WTC11 (cell line): ENCODE data around the gene CTIF. TPM values are rescaled to one million over a fixed set of nuclear protein-coding genes. Genes with fewer than 3 reads are reported as not detected.

Experiments used
- ATAC-seq: fragments of 200-7000 bp; cut with Tn5 transposase; 2 replicates; pipeline ENCODE4 v1.10.0; 2021; ENCODE audit warnings: mild to moderate bottlenecking, moderate library complexity
- CTCF ChIA-PET: fragments of 300-600 bp; sonication (Branson Sonifier 250); formaldehyde crosslinking; loops from one replicate; lab custom pipeline; 2021; ENCODE audit warnings: antibody characterized with exemption; lab: Charles Lee
- POLR2A ChIA-PET: fragments of 350-600 bp; sonication (Branson Sonifier 250); formaldehyde crosslinking; loops from one replicate; lab custom pipeline; 2021; ENCODE audit warnings: antibody characterized with exemption; lab: Charles Lee
- DNase-seq: peaks from one replicate; pipeline ENCODE4 v3.0.0; 2021; ENCODE audit warnings: low spot score
- H3K27ac Mint-ChIP-seq: 2 replicates; pipeline ENCODE4 v1.8.0; 2021; ENCODE audit warnings: mixed read lengths
- H3K27me3 Mint-ChIP-seq: 2 replicates; pipeline ENCODE4 v1.8.0; 2021; ENCODE audit warnings: low read depth, mild to moderate bottlenecking, moderate library complexity, mixed read lengths
- H3K36me3 Mint-ChIP-seq: 2 replicates; pipeline ENCODE4 v1.8.0; 2021; ENCODE audit warnings: mixed read lengths
- H3K4me1 Mint-ChIP-seq: 2 replicates; pipeline ENCODE4 v1.8.0; 2022; ENCODE audit warnings: mixed read lengths
- H3K4me3 Mint-ChIP-seq: 2 replicates; pipeline ENCODE4 v1.8.0; 2021; ENCODE audit warnings: mild to moderate bottlenecking, moderate library complexity, mixed read lengths
- H3K9me3 Mint-ChIP-seq: 2 replicates; pipeline ENCODE4 v1.8.0; 2021; ENCODE audit warnings: mixed read lengths
- ARID4B ChIP-seq: sonication (generic); formaldehyde crosslinking; IDR thresholded peaks from 2 replicates; pipeline ENCODE4 v1.8.0; 2023; ENCODE audit warnings: missing genetic modification reagents, mild to moderate bottlenecking, borderline replicate concordance
- CREB1 ChIP-seq: sonication (generic); formaldehyde crosslinking; IDR thresholded peaks from 2 replicates; pipeline ENCODE4 v1.8.0; 2023; ENCODE audit warnings: mild to moderate bottlenecking, missing genetic modification reagents
- E2F1 ChIP-seq: sonication (generic); formaldehyde crosslinking; IDR thresholded peaks from 2 replicates; pipeline ENCODE4 v1.8.0; 2022; ENCODE audit warnings: mild to moderate bottlenecking, missing genetic modification reagents
- E2F4 ChIP-seq: sonication (generic); formaldehyde crosslinking; IDR thresholded peaks from 2 replicates; pipeline ENCODE4 v1.8.1; 2022; ENCODE audit warnings: low read depth, mild to moderate bottlenecking, moderate library complexity, missing genetic modification reagents, borderline replicate concordance
- ETV6 ChIP-seq: sonication (generic); formaldehyde crosslinking; IDR thresholded peaks from 2 replicates; pipeline ENCODE4 v1.8.1; 2022; ENCODE audit warnings: mild to moderate bottlenecking, missing genetic modification reagents
- FOXP1 ChIP-seq: sonication (generic); formaldehyde crosslinking; IDR thresholded peaks from 2 replicates; pipeline ENCODE4 v1.8.0; 2022; ENCODE audit warnings: missing genetic modification reagents, mild to moderate bottlenecking, moderate library complexity, borderline replicate concordance
- NR2C2 ChIP-seq: sonication (generic); formaldehyde crosslinking; IDR thresholded peaks from 2 replicates; pipeline ENCODE4 v1.8.0; 2022; ENCODE audit warnings: mild to moderate bottlenecking, missing genetic modification reagents
- NR3C1 ChIP-seq: sonication (generic); formaldehyde crosslinking; conservative IDR thresholded peaks from 2 replicates; pipeline ENCODE4 v1.8.1; 2023; ENCODE audit warnings: low read depth, mild to moderate bottlenecking, missing genetic modification reagents
- SMAD4 ChIP-seq: sonication (generic); formaldehyde crosslinking; IDR thresholded peaks from 2 replicates; pipeline ENCODE4 v1.8.0; 2022; ENCODE audit warnings: mild to moderate bottlenecking, missing genetic modification reagents
- ZMAT4 ChIP-seq: fragments of 250-450 bp; sonication (Bioruptor Pico); IDR thresholded peaks from 2 replicates; pipeline ENCODE4 v1.9.0; 2021; ENCODE audit warnings: mild to moderate bottlenecking
- ZNF121 ChIP-seq: sonication (generic); formaldehyde crosslinking; IDR thresholded peaks from 2 replicates; pipeline ENCODE4 v1.8.0; 2023; ENCODE audit warnings: missing genetic modification reagents
- ZNF232 ChIP-seq: sonication (generic); formaldehyde crosslinking; IDR thresholded peaks from 2 replicates; pipeline ENCODE4 v1.8.0; 2022; ENCODE audit warnings: mild to moderate bottlenecking, missing genetic modification reagents
- ZNF281 ChIP-seq: sonication (generic); formaldehyde crosslinking; IDR thresholded peaks from 2 replicates; pipeline ENCODE4 v1.8.0; 2023; ENCODE audit warnings: mild to moderate bottlenecking, missing genetic modification reagents
- ZNF512 ChIP-seq: sonication (generic); formaldehyde crosslinking; IDR thresholded peaks from 2 replicates; pipeline ENCODE4 v1.8.1; 2022; ENCODE audit warnings: missing genetic modification reagents, borderline replicate concordance
- total RNA-seq: library from RNA; stranded (reverse); gene quantifications from 3 replicates; pipeline ENCODE4 v1.2.3, GENCODE V29; 2021

The CTIF gene
- total RNA-seq, 1 experiment from 2014 or later, result 28.5 TPM

GRCh38 chr18:48853588-48853987, 314.8 kb downstream of the CTIF start:
- Mint-ChIP-seq H3K27ac (peak overlapping the region; percentile 25; the same call in 1 of the 2 replicates), H3K36me3 (no peaks in the 10 kb centered on the region; the same call in 1 of the 2 replicates), H3K27me3 (no peaks in the 10 kb centered on the region), H3K4me3 (no peak overlapping the region), H3K9me3 (no peaks in the 10 kb centered on the region), H3K4me1 (peaks cover 41% of the 10 kb centered on the region)
- ATAC-seq (no peak), DNase-seq (no peak)
- ChIA-PET POLR2A (no interaction called here), CTCF (interaction anchor here (0.6 kb wide), 1 partner anchor 10 kb away, joined by 3 read pairs; no protein-coding TSS in a partner anchor)
- TF ChIP-seq SMAD4 (CRISPR knock-in tag) (no peak), ZNF121 (CRISPR knock-in tag) (no peak), ZNF232 (CRISPR knock-in tag) (no peak), NR2C2 (CRISPR knock-in tag) (no peak), FOXP1 (no peak), E2F1 (CRISPR knock-in tag) (no peak), CREB1 (CRISPR knock-in tag) (no peak), ZMAT4 (no peak), ZNF281 (CRISPR knock-in tag) (no peak), ETV6 (CRISPR knock-in tag) (no peak), ZNF512 (CRISPR knock-in tag) (no peak), NR3C1 (CRISPR knock-in tag) (no peak)

GRCh38 chr18:48854780-48855179, 315.9 kb downstream of the CTIF start:
- H3K27me3 Mint-ChIP-seq, result no peaks in the 10 kb centered on the region
- peak overlapping the region; percentile 32; the same call in 1 of the 2 replicates for H3K27ac Mint-ChIP-seq
- ChIA-PET CTCF (no interaction called here), POLR2A (no interaction called here)
- no peak; the same call in 1 of the 2 replicates for ATAC-seq
- no peak overlapping the region for H3K4me3 Mint-ChIP-seq
- peaks cover 43% of the 10 kb centered on the region for H3K4me1 Mint-ChIP-seq
- H3K36me3 Mint-ChIP-seq, result no peaks in the 10 kb centered on the region; the same call in 1 of the 2 replicates
- no peaks in the 10 kb centered on the region for H3K9me3 Mint-ChIP-seq
- DNase-seq, result no peak
- TF ChIP-seq E2F4 (CRISPR knock-in tag) (no peak), ARID4B (CRISPR knock-in tag) (no peak)
